Astrocyte (in vitro differentiated cells and primary cell): ENCODE measurements around the gene STMN3.

Experiments used
- CTCF ChIP-seq: IDR thresholded peaks from 2 replicates; pipeline ENCODE4 v1.5.1; 2011; ENCODE audit warnings: low read depth, mild to moderate bottlenecking, inconsistent platforms, low read length, moderate library complexity; ENCODE audit not compliant: insufficient read depth
- EZH2 ChIP-seq: IDR thresholded peaks from 2 replicates; pipeline ENCODE4 v1.6.1; 2012; ENCODE audit warnings: mild to moderate bottlenecking, low read length, inconsistent platforms; ENCODE audit not compliant: insufficient read depth

DNA sequence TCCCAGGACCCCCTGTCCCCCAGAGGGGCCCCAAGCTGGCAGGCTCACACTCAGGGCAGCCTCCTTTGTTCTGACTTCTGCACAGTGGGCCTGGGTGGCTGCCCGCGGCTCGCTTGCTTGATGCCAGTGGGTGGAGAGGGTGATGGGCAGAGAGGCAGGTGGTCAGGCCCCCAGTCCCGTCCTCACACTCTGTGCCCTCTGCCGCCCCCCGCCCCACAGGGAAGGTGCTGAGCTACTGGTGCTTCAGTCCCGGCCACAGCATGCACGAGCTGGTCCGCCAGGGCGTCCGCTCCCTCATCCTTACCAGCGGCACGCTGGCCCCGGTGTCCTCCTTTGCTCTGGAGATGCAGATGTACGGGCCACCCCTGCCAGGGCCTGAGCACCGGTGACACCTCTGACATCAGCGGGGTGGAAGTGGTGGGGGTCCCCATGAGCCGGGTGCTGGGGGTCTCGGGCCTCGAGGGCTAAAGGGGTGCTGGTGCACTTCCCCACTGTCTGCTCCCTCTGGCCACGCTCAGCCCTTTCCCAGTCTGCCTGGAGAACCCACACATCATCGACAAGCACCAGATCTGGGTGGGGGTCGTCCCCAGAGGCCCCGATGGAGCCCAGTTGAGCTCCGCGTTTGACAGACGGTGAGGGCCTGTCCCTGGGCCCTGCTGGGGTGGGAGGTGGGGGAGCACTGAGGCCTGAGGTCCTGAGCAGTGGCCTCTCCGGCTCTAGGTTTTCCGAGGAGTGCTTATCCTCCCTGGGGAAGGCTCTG lies 34.4 kb upstream of the STMN3 start:
- TF ChIP-seq EZH2, result no peak
- no peak for TF ChIP-seq CTCF
